OCI-LY1 (cell line): ENCODE measurements around the gene SLTM.

Experiments used
- CTCF ChIP-seq: fragments of 200-600 bp; sonication (generic), shearing (Covaris generic); IDR thresholded peaks from 2 replicates; pipeline ENCODE4 v1.5.1; 2017; ENCODE audit warnings: mild to moderate bottlenecking, antibody characterized with exemption, low read length, moderate library complexity, mixed read lengths
- EZH2 ChIP-seq: fragments of 200-600 bp; sonication (generic), shearing (Covaris generic); IDR thresholded peaks from 2 replicates; pipeline ENCODE4 v1.8.0; 2017; ENCODE audit warnings: borderline replicate concordance, mixed run types, mild to moderate bottlenecking, antibody characterized with exemption, low read length, moderate library complexity, mixed read lengths

GRCh38 chr15:58867926-58868325 is 65.6 kb downstream of the SLTM start:
- TF ChIP-seq CTCF (no peak), EZH2 (no peak)
